DND-41 (cell line): Measurements from ENCODE around the gene GPI.

Experiments used
- ATAC-seq: fragments of 200-7000 bp; cut with Tn5 transposase; 3 replicates; pipeline ENCODE4 v1.9.1; 2021; ENCODE audit warnings: low read depth; ENCODE audit not compliant: insufficient read depth
- DNase-seq: peaks from one replicate; pipeline ENCODE4 v3.0.0-alpha.2; 2020
- H2AFZ ChIP-seq: 2 replicates; pipeline ENCODE4 v1.6.0; 2012; ENCODE audit warnings: low read depth, low read length
- H3K27ac ChIP-seq: 2 replicates; pipeline ENCODE4 v1.5.1; 2012; ENCODE audit warnings: low read length, inconsistent platforms
- H3K27me3 ChIP-seq: fragments of 200-600 bp; sonication (generic); 2 replicates; pipeline ENCODE4 v1.6.0; 2012; ENCODE audit warnings: low read length, mild to moderate bottlenecking, inconsistent platforms; ENCODE audit not compliant: insufficient read depth, poor library complexity
- H3K36me3 ChIP-seq: 2 replicates; pipeline ENCODE4 v1.5.1; 2012; ENCODE audit warnings: low read length, inconsistent platforms; ENCODE audit not compliant: insufficient read depth
- H3K4me1 ChIP-seq: 2 replicates; pipeline ENCODE4 v1.5.1; 2012; ENCODE audit warnings: mild to moderate bottlenecking, low read length; ENCODE audit not compliant: insufficient read depth
- H3K4me2 ChIP-seq: 2 replicates; pipeline ENCODE4 v1.6.0; 2012; ENCODE audit warnings: mild to moderate bottlenecking, moderate library complexity, low read length, inconsistent platforms; ENCODE audit not compliant: insufficient read depth
- H3K4me3 ChIP-seq, 2 experiments: fragments of 200-600 bp in 1 of 2; shearing (Covaris generic) in 1 of 2; 2 replicates each; pipeline ENCODE4 v1.5.1; 2012 to 2016; ENCODE audit warnings: inconsistent platforms in 2 of 2, low read length in 2 of 2, mild to moderate bottlenecking in 2 of 2, low read depth in 1 of 2, moderate library complexity in 1 of 2
- H3K79me2 ChIP-seq: 2 replicates; pipeline ENCODE4 v1.6.0; 2012; ENCODE audit warnings: low read length, inconsistent platforms; ENCODE audit not compliant: insufficient read depth
- H3K9ac ChIP-seq: 2 replicates; pipeline ENCODE4 v1.6.0; 2012; ENCODE audit warnings: low read depth, mild to moderate bottlenecking, inconsistent platforms, low read length, moderate library complexity
- H3K9me3 ChIP-seq: 2 replicates; pipeline ENCODE4 v1.5.1; 2012; ENCODE audit warnings: low read length, moderate library complexity, mild to moderate bottlenecking, inconsistent platforms; ENCODE audit not compliant: insufficient read depth, severe bottlenecking
- H4K20me1 ChIP-seq: 2 replicates; pipeline ENCODE4 v1.6.0; 2012; ENCODE audit warnings: low read length; ENCODE audit not compliant: insufficient read depth
- EZH2 ChIP-seq: IDR thresholded peaks from 3 replicates; pipeline ENCODE4 v1.6.1; 2012; ENCODE audit warnings: borderline replicate concordance, low read depth, mild to moderate bottlenecking, moderate library complexity, low read length, inconsistent platforms; ENCODE audit not compliant: severe bottlenecking
- TF ChIP-seq, protein P1 (sequence below): IDR thresholded peaks from 2 replicates; pipeline ENCODE4 v1.5.1; 2012; ENCODE audit warnings: borderline replicate concordance, low read length, moderate library complexity, mild to moderate bottlenecking; ENCODE audit not compliant: poor library complexity, severe bottlenecking; ENCODE audit errors: extremely low read depth

The GPI gene

GRCh38 chr19:34325181-34325580 lies 39.8 kb upstream of the GPI start:
- Histone ChIP-seq H3K9ac (no peak overlapping the region), H3K27ac (no peak overlapping the region), H2AFZ (no peak overlapping the region), H3K79me2 (no peaks in the 10 kb centered on the region), H3K4me2 (no peak overlapping the region), H3K4me3 (no peak overlapping the region), H4K20me1 (no peaks in the 10 kb centered on the region), H3K4me1 (no peaks in the 10 kb centered on the region), H3K36me3 (peaks cover 30% of the 10 kb centered on the region), H3K9me3 (no peaks in the 10 kb centered on the region), H3K27me3 (no peaks in the 10 kb centered on the region)
- ATAC-seq (no peak), DNase-seq (no peak)
- TF ChIP-seq EZH2 = no peak
- TF ChIP-seq, protein P1, sequence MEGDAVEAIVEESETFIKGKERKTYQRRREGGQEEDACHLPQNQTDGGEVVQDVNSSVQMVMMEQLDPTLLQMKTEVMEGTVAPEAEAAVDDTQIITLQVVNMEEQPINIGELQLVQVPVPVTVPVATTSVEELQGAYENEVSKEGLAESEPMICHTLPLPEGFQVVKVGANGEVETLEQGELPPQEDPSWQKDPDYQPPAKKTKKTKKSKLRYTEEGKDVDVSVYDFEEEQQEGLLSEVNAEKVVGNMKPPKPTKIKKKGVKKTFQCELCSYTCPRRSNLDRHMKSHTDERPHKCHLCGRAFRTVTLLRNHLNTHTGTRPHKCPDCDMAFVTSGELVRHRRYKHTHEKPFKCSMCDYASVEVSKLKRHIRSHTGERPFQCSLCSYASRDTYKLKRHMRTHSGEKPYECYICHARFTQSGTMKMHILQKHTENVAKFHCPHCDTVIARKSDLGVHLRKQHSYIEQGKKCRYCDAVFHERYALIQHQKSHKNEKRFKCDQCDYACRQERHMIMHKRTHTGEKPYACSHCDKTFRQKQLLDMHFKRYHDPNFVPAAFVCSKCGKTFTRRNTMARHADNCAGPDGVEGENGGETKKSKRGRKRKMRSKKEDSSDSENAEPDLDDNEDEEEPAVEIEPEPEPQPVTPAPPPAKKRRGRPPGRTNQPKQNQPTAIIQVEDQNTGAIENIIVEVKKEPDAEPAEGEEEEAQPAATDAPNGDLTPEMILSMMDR = no peak

- Histone ChIP-seq H4K20me1 (no peaks in the 10 kb centered on the region), H3K27ac (no peak overlapping the region), H3K4me3 (no peak overlapping the region), H3K27me3 (no peaks in the 10 kb centered on the region), H2AFZ (no peak overlapping the region), H3K36me3 (peaks cover 30% of the 10 kb centered on the region; the same call in 1 of the 2 replicates), H3K9ac (no peak overlapping the region), H3K4me1 (no peaks in the 10 kb centered on the region), H3K9me3 (no peaks in the 10 kb centered on the region), H3K4me2 (no peak overlapping the region), H3K79me2 (no peaks in the 10 kb centered on the region)
- DNase-seq (no peak), ATAC-seq (no peak)
- no peak for TF ChIP-seq EZH2
- TF ChIP-seq, protein P1 = no peak
These were observed 38.8 kb upstream of the GPI start for GRCh38 chr19:34325981-34326787.

DNA sequence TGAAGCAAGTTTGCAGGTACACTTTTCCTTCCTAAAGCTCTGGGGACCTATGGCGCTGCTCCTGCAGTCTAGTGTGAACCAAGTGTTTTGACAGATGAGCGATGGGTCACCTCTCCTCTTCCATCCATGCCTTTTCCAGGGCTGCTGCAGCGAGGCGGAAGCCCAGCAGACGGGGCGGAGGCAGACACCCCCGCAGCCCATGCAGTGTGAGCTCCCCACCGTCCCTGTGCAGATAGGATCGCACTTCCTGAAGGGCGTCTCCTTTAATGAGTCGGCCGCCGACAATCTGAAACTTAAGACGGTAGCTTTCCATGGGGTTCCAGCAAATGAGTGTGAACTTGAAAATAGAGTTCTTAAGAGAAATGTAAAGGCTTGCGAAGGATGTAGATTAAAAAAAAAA lies 37.1 kb upstream of the GPI start:
- no peak overlapping the region for H3K9ac ChIP-seq
- H3K4me2 ChIP-seq = no peak overlapping the region
- no peaks in the 10 kb centered on the region for H3K79me2 ChIP-seq
- H4K20me1 ChIP-seq = no peaks in the 10 kb centered on the region
- H3K27ac ChIP-seq = no peak overlapping the region
- H2AFZ ChIP-seq = no peak overlapping the region
- H3K9me3 ChIP-seq = no peaks in the 10 kb centered on the region
- H3K4me1 ChIP-seq = no peaks in the 10 kb centered on the region
- H3K4me3 ChIP-seq = no peak overlapping the region
- peaks cover 30% of the 10 kb centered on the region; the same call in 1 of the 2 replicates for H3K36me3 ChIP-seq
- ATAC-seq = no peak
- DNase-seq = no peak
- H3K27me3 ChIP-seq = no peaks in the 10 kb centered on the region
- TF ChIP-seq, protein P1 = no peak
- TF ChIP-seq EZH2 = no peak
